NCI-H2029 (cell line): ENCODE data around the gene SLC28A3.

Experiments
- DNase-seq: peaks from one replicate; lab custom pipeline; 2025; lab: John Stamatoyannopoulos, UW

The SLC28A3 gene

GRCh38 chr9:84297162-84297821 is 43.3 kb downstream of the SLC28A3 start:
- no peak for DNase-seq

- no peak for DNase-seq
Measured at GRCh38 chr9:84296146-84296843, 44.3 kb downstream of the SLC28A3 start.

GRCh38 chr9:84294241-84294950 is 46.2 kb downstream of the SLC28A3 start:
- DNase-seq = no peak

- no peak for DNase-seq
Measured at GRCh38 chr9:84293001-84293798, 47.4 kb downstream of the SLC28A3 start.

GRCh38 chr9:84285381-84285780 is 55.2 kb downstream of the SLC28A3 start:
- DNase-seq = no peak

- DNase-seq = no peak
Measured at GRCh38 chr9:84283946-84284345, 56.6 kb downstream of the SLC28A3 start.

- DNase-seq = no peak
Measured at GRCh38 chr9:84278130-84278529, 62.4 kb downstream of the SLC28A3 start.

- no peak for DNase-seq
Measured at GRCh38 chr9:84277646-84278045, 62.9 kb downstream of the SLC28A3 start.

- DNase-seq = no peak
Measured at GRCh38 chr9:84276741-84277140, 63.8 kb downstream of the SLC28A3 start.

- DNase-seq = no peak
Measured at GRCh38 chr9:84271921-84272556, 68.5 kb downstream of the SLC28A3 start.

- no peak for DNase-seq
Measured at GRCh38 chr9:84271531-84271900, 69.0 kb downstream of the SLC28A3 start.

- DNase-seq = no peak
Measured at GRCh38 chr9:84270847-84271530, 69.6 kb downstream of the SLC28A3 start.

GRCh38 chr9:84266087-84266561 is 74.4 kb downstream of the SLC28A3 start:
- DNase-seq = peak; percentile 84

GRCh38 chr9:84264307-84265029 is 76.1 kb downstream of the SLC28A3 start:
- DNase-seq = no peak

- peak; percentile 68 for DNase-seq
Measured at GRCh38 chr9:84261070-84261746, 79.3 kb downstream of the SLC28A3 start.

- no peak for DNase-seq
Measured at GRCh38 chr9:84258371-84258770, 82.2 kb downstream of the SLC28A3 start.

- no peak for DNase-seq
Measured at GRCh38 chr9:84255696-84256095, 84.9 kb downstream of the SLC28A3 start.

- DNase-seq = peak; percentile 2
Measured at GRCh38 chr9:84254972-84255371, 85.6 kb downstream of the SLC28A3 start.

GRCh38 chr9:84251921-84252320 is 88.6 kb downstream of the SLC28A3 start:
- DNase-seq = no peak
